Measurements from ENCODE around the gene BACE2. TPM values are rescaled to one million over a fixed set of nuclear protein-coding genes. Genes with fewer than 3 reads are reported as not detected.

Gene BACE2
- total and polyA plus RNA-seq, 11 donors = 3.8 to 30.3 (median 15.6) TPM

DNA sequence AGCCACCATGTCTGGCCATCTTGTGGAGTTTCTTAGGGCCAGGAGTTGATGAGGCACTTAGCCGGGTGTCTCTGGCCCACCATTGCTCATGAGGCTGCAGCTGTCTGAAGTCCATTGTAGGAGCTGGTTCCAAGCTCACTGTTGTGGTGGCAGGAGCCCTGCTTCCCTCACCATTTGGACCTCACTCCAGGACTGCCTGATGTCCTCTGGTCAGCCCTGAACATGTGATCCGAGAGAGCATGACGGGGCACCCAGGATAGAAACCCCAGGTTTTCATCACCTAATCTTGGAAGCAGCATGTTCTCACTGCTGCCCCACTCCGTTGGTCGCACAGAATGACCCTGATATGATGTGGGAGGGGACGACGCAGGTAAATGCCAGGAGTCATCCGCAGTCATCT is 92.5 kb downstream of the BACE2 start:
- no peaks in the 10 kb centered on the region for H3K27me3 ChIP-seq
- TF ChIP-seq, protein P1, sequence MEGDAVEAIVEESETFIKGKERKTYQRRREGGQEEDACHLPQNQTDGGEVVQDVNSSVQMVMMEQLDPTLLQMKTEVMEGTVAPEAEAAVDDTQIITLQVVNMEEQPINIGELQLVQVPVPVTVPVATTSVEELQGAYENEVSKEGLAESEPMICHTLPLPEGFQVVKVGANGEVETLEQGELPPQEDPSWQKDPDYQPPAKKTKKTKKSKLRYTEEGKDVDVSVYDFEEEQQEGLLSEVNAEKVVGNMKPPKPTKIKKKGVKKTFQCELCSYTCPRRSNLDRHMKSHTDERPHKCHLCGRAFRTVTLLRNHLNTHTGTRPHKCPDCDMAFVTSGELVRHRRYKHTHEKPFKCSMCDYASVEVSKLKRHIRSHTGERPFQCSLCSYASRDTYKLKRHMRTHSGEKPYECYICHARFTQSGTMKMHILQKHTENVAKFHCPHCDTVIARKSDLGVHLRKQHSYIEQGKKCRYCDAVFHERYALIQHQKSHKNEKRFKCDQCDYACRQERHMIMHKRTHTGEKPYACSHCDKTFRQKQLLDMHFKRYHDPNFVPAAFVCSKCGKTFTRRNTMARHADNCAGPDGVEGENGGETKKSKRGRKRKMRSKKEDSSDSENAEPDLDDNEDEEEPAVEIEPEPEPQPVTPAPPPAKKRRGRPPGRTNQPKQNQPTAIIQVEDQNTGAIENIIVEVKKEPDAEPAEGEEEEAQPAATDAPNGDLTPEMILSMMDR (IDR thresholded peaks at IDR 0.05) = no peak
- no peak for TF ChIP-seq POLR2A (IDR thresholded peaks at IDR 0.05)
- WGBS, 4 donors = 84 to 98% (median 96%) methylated on average over 8 of the region's 8 CpGs
- H3K4me1 ChIP-seq = no peaks in the 10 kb centered on the region
- H3K36me3 ChIP-seq = peaks cover 0 to 35% (median 13%) of the 10 kb centered on the region in 9 donors
- no peak overlapping the region for H3K27ac ChIP-seq
- DNase-seq (no peak), ATAC-seq (no peak)
- H3K9me3 ChIP-seq = peaks cover 0 to 22% (median 0%) of the 10 kb centered on the region in 12 donors
- H3K4me3 ChIP-seq = no peak overlapping the region
- intact Hi-C loops (cut with DNase I) = no loop called here

DNA sequence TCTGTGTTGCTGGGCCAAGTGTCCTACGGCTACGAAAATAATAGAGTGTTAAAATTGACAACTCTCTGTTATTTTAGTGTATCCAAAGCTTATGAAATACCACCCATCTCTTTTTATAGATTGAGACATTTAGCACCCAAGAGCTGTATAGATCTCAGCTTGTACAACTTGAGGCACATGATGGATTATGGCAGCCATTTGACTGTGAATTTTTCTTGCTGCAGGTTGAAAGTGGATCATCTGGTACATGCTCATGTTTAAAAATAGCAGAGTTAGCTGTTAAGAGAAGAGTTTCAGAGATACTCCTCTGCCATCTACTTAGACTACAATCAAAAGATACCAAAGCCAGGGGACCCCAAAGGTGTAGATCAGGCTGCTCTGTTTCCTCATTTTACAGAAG is 99.4 kb downstream of the BACE2 start:
- no peak for DNase-seq
- no peaks in the 10 kb centered on the region for H3K27me3 ChIP-seq
- no peak overlapping the region for H3K4me3 ChIP-seq
- intact Hi-C loops (cut with DNase I) = no loop called here
- no peaks in the 10 kb centered on the region for H3K4me1 ChIP-seq
- TF ChIP-seq POLR2A (IDR thresholded peaks at IDR 0.05) = no peak
- TF ChIP-seq, protein P1 (IDR thresholded peaks at IDR 0.05) = no peak
- H3K9me3 ChIP-seq = peaks cover 0 to 31% (median 10%) of the 10 kb centered on the region in 12 donors
- WGBS, 4 donors = 43 to 76% (median 51%) methylated on average over 2 of the region's 2 CpGs
- H3K36me3 ChIP-seq = peaks cover 0 to 14% (median 3%) of the 10 kb centered on the region in 9 donors
- H3K27ac ChIP-seq = no peak overlapping the region
- peak in 1 of 4 donors; percentile 13 for ATAC-seq

DNA sequence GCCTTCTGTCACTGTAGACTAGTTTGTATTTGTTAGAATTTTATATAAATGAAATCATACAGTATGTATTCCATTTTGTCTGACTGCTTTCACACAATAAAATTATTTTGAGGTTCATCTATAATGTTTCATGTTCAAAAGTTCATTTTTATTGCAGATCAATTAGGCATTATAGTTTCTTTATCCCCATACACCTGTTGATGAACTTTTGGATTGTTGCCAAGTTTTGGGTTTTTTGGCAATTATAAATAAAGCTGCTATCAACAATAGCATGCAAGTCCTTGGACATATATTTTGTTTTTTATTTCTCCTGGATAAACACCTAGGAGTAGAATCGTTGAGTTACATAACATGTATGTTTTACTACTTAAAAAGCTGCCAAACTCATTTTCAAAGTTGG is 101.6 kb downstream of the BACE2 start:
- Histone ChIP-seq H3K9me3 (peaks cover 0 to 26% (median 11%) of the 10 kb centered on the region in 12 donors), H3K4me3 (no peak overlapping the region), H3K36me3 (peaks cover 0 to 15% (median 0%) of the 10 kb centered on the region in 9 donors), H3K4me1 (no peaks in the 10 kb centered on the region), H3K27me3 (no peaks in the 10 kb centered on the region), H3K27ac (no peak overlapping the region)
- DNase-seq (no peak), ATAC-seq (no peak)
- WGBS, 4 donors = 46 to 57% (median 47%) methylated on average over 1 of the region's 1 CpG
- no peak for TF ChIP-seq POLR2A (IDR thresholded peaks at IDR 0.05)
- TF ChIP-seq, protein P1 (IDR thresholded peaks at IDR 0.05) = no peak
- intact Hi-C loops (cut with DNase I) = no loop called here

DNA sequence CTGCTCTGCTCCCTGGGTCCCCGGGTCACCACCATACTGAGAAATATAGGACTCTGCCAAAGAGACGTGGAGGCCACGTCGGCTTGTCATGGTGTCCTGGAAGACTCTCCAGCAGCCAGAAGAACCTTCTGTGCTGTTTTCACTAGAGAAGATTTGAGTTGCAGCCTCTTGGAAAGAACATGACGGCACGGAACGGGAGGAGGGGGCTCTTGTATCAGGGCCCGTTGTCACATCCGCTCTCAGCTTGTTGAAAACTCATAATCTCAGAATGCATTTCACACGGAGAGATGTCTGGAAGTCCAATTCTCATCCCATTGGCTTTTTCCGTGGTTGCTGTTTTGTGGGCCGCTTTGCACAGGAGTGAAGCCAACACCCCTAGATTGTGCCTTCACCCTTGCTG is 109.2 kb downstream of the BACE2 start:
- no peak for TF ChIP-seq POLR2A (IDR thresholded peaks at IDR 0.05)
- TF ChIP-seq, protein P1 (IDR thresholded peaks at IDR 0.05) = no peak
- Histone ChIP-seq H3K9me3 (peaks cover 0 to 13% (median 2%) of the 10 kb centered on the region in 12 donors), H3K27me3 (no peaks in the 10 kb centered on the region), H3K4me3 (no peak overlapping the region), H3K4me1 (peaks cover 0 to 4% (median 0%) of the 10 kb centered on the region in 12 donors), H3K27ac (no peak overlapping the region), H3K36me3 (peaks cover 0 to 28% (median 12%) of the 10 kb centered on the region in 9 donors)
- 65 to 79% (median 77%) methylated on average over 12 of the region's 12 CpGs for WGBS, 4 donors
- intact Hi-C loops (cut with DNase I) = no loop called here
- ATAC-seq (no peak), DNase-seq (no peak)
